IPS-18a (cell line): ENCODE results near the gene SLC35F4.

Experiments
- H3K27ac ChIP-seq: one replicate; pipeline ENCODE4 v1.5.1; 2013; ENCODE audit warnings: low read length
- H3K27me3 ChIP-seq: one replicate; pipeline ENCODE4 v1.6.1; 2013; ENCODE audit warnings: mild to moderate bottlenecking, low read length; ENCODE audit not compliant: control insufficient read depth, insufficient read depth
- H3K36me3 ChIP-seq: one replicate; pipeline ENCODE4 v1.6.1; 2013; ENCODE audit warnings: low read depth, low read length; ENCODE audit not compliant: control insufficient read depth
- H3K4me1 ChIP-seq: one replicate; pipeline ENCODE4 v1.6.1; 2013; ENCODE audit warnings: low read depth, low read length; ENCODE audit not compliant: control insufficient read depth
- H3K4me3 ChIP-seq: one replicate; pipeline ENCODE4 v1.5.1; 2013; ENCODE audit warnings: low read length
- H3K9ac ChIP-seq: one replicate; pipeline ENCODE4 v1.6.1; 2013; ENCODE audit warnings: mild to moderate bottlenecking, low read length, moderate library complexity
- H3K9me3 ChIP-seq: one replicate; pipeline ENCODE4 v1.6.1; 2013; ENCODE audit warnings: low read depth, low read length; ENCODE audit not compliant: control insufficient read depth

The SLC35F4 gene

GRCh38 chr14:57823015-57823660, 42.8 kb downstream of the SLC35F4 start:
- Histone ChIP-seq H3K4me3 (no peak overlapping the region), H3K4me1 (no peaks in the 10 kb centered on the region), H3K9ac (no peak overlapping the region), H3K27ac (no peak overlapping the region), H3K36me3 (no peaks in the 10 kb centered on the region), H3K27me3 (no peaks in the 10 kb centered on the region), H3K9me3 (no peaks in the 10 kb centered on the region)

- H3K27ac ChIP-seq: no peak overlapping the region
- H3K4me1 ChIP-seq: no peaks in the 10 kb centered on the region
- no peaks in the 10 kb centered on the region for H3K27me3 ChIP-seq
- no peak overlapping the region for H3K9ac ChIP-seq
- no peak overlapping the region for H3K4me3 ChIP-seq
- H3K9me3 ChIP-seq: no peaks in the 10 kb centered on the region
- H3K36me3 ChIP-seq: no peaks in the 10 kb centered on the region
These were observed 43.8 kb downstream of the SLC35F4 start for GRCh38 chr14:57822081-57822480.

- H3K9me3 ChIP-seq: no peaks in the 10 kb centered on the region
- H3K36me3 ChIP-seq: no peaks in the 10 kb centered on the region
- H3K27ac ChIP-seq: no peak overlapping the region
- H3K4me1 ChIP-seq: no peaks in the 10 kb centered on the region
- no peak overlapping the region for H3K4me3 ChIP-seq
- H3K9ac ChIP-seq: no peak overlapping the region
- no peaks in the 10 kb centered on the region for H3K27me3 ChIP-seq
These were observed 45.3 kb downstream of the SLC35F4 start for GRCh38 chr14:57820581-57820980.

GRCh38 chr14:57818511-57818910, 47.4 kb downstream of the SLC35F4 start:
- Histone ChIP-seq H3K4me3 (no peak overlapping the region), H3K36me3 (no peaks in the 10 kb centered on the region), H3K27ac (no peak overlapping the region), H3K9me3 (no peaks in the 10 kb centered on the region), H3K9ac (no peak overlapping the region), H3K27me3 (no peaks in the 10 kb centered on the region), H3K4me1 (no peaks in the 10 kb centered on the region)

GRCh38 chr14:57816568-57817284, 49.2 kb downstream of the SLC35F4 start:
- H3K4me3 ChIP-seq: no peak overlapping the region
- H3K27me3 ChIP-seq: no peaks in the 10 kb centered on the region
- no peak overlapping the region for H3K9ac ChIP-seq
- no peaks in the 10 kb centered on the region for H3K9me3 ChIP-seq
- H3K27ac ChIP-seq: no peak overlapping the region
- no peaks in the 10 kb centered on the region for H3K4me1 ChIP-seq
- H3K36me3 ChIP-seq: no peaks in the 10 kb centered on the region

GRCh38 chr14:57814726-57815125, 51.2 kb downstream of the SLC35F4 start:
- H3K27me3 ChIP-seq: no peaks in the 10 kb centered on the region
- H3K36me3 ChIP-seq: no peaks in the 10 kb centered on the region
- no peak overlapping the region for H3K4me3 ChIP-seq
- H3K27ac ChIP-seq: no peak overlapping the region
- H3K9me3 ChIP-seq: no peaks in the 10 kb centered on the region
- H3K9ac ChIP-seq: no peak overlapping the region
- H3K4me1 ChIP-seq: no peaks in the 10 kb centered on the region

GRCh38 chr14:57812741-57813140, 53.2 kb downstream of the SLC35F4 start:
- H3K9ac ChIP-seq: no peak overlapping the region
- no peak overlapping the region for H3K27ac ChIP-seq
- H3K4me1 ChIP-seq: no peaks in the 10 kb centered on the region

GRCh38 chr14:57811998-57812546, 53.8 kb downstream of the SLC35F4 start:
- Histone ChIP-seq H3K4me3 (no peak overlapping the region), H3K9ac (no peak overlapping the region), H3K9me3 (no peaks in the 10 kb centered on the region), H3K4me1 (no peaks in the 10 kb centered on the region), H3K27ac (no peak overlapping the region), H3K36me3 (no peaks in the 10 kb centered on the region), H3K27me3 (no peaks in the 10 kb centered on the region)

More at GRCh38 chr14:57812741-57813140, 53.2 kb downstream of the SLC35F4 start:
- Histone ChIP-seq H3K27me3 (no peaks in the 10 kb centered on the region), H3K9me3 (no peaks in the 10 kb centered on the region), H3K4me3 (no peak overlapping the region), H3K36me3 (no peaks in the 10 kb centered on the region)

GRCh38 chr14:57809808-57810207, 56.1 kb downstream of the SLC35F4 start:
- H3K27me3 ChIP-seq: no peaks in the 10 kb centered on the region
- no peaks in the 10 kb centered on the region for H3K9me3 ChIP-seq

GRCh38 chr14:57797160-57797559, 68.7 kb downstream of the SLC35F4 start:
- H3K27me3 ChIP-seq: no peaks in the 10 kb centered on the region
- H3K9ac ChIP-seq: no peak overlapping the region
- H3K27ac ChIP-seq: no peak overlapping the region
- H3K4me3 ChIP-seq: no peak overlapping the region
- H3K36me3 ChIP-seq: no peaks in the 10 kb centered on the region
- no peaks in the 10 kb centered on the region for H3K9me3 ChIP-seq
- no peaks in the 10 kb centered on the region for H3K4me1 ChIP-seq

More at GRCh38 chr14:57809808-57810207, 56.1 kb downstream of the SLC35F4 start:
- Histone ChIP-seq H3K9ac (no peak overlapping the region), H3K36me3 (no peaks in the 10 kb centered on the region), H3K4me1 (no peaks in the 10 kb centered on the region), H3K27ac (no peak overlapping the region), H3K4me3 (no peak overlapping the region)

- Histone ChIP-seq H3K4me3 (no peak overlapping the region), H3K27me3 (no peaks in the 10 kb centered on the region), H3K9me3 (no peaks in the 10 kb centered on the region)
These were observed 69.3 kb downstream of the SLC35F4 start for GRCh38 chr14:57796556-57796955.

GRCh38 chr14:57785058-57785457, 80.8 kb downstream of the SLC35F4 start:
- Histone ChIP-seq H3K27me3 (no peaks in the 10 kb centered on the region), H3K4me1 (no peaks in the 10 kb centered on the region), H3K4me3 (no peak overlapping the region), H3K9ac (no peak overlapping the region), H3K9me3 (peaks cover 9% of the 10 kb centered on the region), H3K27ac (no peak overlapping the region), H3K36me3 (no peaks in the 10 kb centered on the region)

More at GRCh38 chr14:57796556-57796955, 69.3 kb downstream of the SLC35F4 start:
- H3K27ac ChIP-seq: no peak overlapping the region
- H3K36me3 ChIP-seq: no peaks in the 10 kb centered on the region
- no peaks in the 10 kb centered on the region for H3K4me1 ChIP-seq
- no peak overlapping the region for H3K9ac ChIP-seq
